Stomach (tissue), 4 donors: ENCODE measurements around the gene TUBB1.

ENCODE experiments used
- CTCF ChIP-seq, 7 experiments: fragments of 450-650 bp in 4 of 7; fragments of 200-600 bp in 3 of 7; sonication (generic) in 3 of 7; IDR thresholded peaks; one replicate each; pipeline ENCODE4 v1.5.1; 2016 to 2019; ENCODE audit warnings: antibody characterized with exemption in 7 of 7, control low read depth in 2 of 7, mild to moderate bottlenecking in 1 of 7
- EP300 ChIP-seq: sonication (generic); formaldehyde crosslinking; IDR thresholded peaks from one replicate; pipeline ENCODE4 v1.6.1; 2017; ENCODE audit warnings: antibody characterized with exemption
- POLR2A ChIP-seq, 4 donors: fragments of 450-650 bp; IDR thresholded peaks; one replicate each; pipeline ENCODE4 v1.6.1; 2016; ENCODE audit warnings: antibody characterized with exemption in 4 of 4, control low read depth in 2 of 4, mild to moderate bottlenecking in 1 of 4, moderate library complexity in 1 of 4
- POLR2AphosphoS5 ChIP-seq, 3 donors: sonication (generic); formaldehyde crosslinking; IDR thresholded peaks; one replicate each; pipeline ENCODE4 v1.6.1; 2016; ENCODE audit warnings: antibody characterized with exemption in 3 of 3

- TF ChIP-seq POLR2A (IDR thresholded peaks at IDR 0.05) (no peak), CTCF (IDR thresholded peaks at IDR 0.05) (no peak), POLR2AphosphoS5 (IDR thresholded peaks at IDR 0.05) (no peak), EP300 (no peak)
These were observed 10.4 kb upstream of the TUBB1 start for GRCh38 chr20:59008715-59009336.
